Renal pelvis (tissue), 4 donors: ENCODE results near the gene CHTF18. TPM values are rescaled to one million over a fixed set of nuclear protein-coding genes. Genes with fewer than 3 reads are reported as not detected.
"Not testable (repeated sequence)": the region's sequence is repeated elsewhere in the genome, so short reads cannot be mapped to it uniquely, and the experiment has no call there.

Experiments
- DNase-seq: peaks from one replicate; pipeline ENCODE4 v3.0.0-alpha.2; 2013
- polyA plus RNA-seq, 3 donors: library from polyadenylated mRNA; unstranded; fragments of 120-200 nt; gene quantifications; one replicate each; pipeline ENCODE4 v1.2.1, GENCODE V29; 2013; ENCODE audit not compliant: insufficient read length in 3 of 3

CHTF18 gene
- polyA plus RNA-seq, 3 donors: 31.8 to 34.3 (median 32.0) TPM

- DNase-seq: no peak
These were observed 39.1 kb downstream of the CHTF18 start for GRCh38 chr16:827513-827912.

DNA sequence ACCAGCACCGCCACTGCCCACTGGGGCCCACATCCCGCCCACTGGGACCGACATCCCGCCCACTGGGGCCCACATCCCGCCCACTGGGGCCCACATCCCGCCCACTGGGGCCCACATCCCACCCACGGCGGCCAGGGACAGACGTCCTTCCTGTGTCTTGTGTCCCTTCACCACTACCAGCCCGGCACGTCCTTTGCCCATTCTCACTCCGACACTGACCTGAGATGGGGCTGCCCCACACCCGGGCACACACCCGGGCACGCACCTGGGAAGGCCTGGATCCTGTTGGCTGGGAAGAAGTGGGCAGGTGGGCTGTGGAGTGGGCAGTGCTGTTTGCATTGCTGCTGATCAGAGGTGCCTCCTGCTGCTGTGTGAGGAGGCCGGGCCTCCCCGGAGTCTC lies 40.5 kb downstream of the CHTF18 start:
- DNase-seq: no peak

DNA sequence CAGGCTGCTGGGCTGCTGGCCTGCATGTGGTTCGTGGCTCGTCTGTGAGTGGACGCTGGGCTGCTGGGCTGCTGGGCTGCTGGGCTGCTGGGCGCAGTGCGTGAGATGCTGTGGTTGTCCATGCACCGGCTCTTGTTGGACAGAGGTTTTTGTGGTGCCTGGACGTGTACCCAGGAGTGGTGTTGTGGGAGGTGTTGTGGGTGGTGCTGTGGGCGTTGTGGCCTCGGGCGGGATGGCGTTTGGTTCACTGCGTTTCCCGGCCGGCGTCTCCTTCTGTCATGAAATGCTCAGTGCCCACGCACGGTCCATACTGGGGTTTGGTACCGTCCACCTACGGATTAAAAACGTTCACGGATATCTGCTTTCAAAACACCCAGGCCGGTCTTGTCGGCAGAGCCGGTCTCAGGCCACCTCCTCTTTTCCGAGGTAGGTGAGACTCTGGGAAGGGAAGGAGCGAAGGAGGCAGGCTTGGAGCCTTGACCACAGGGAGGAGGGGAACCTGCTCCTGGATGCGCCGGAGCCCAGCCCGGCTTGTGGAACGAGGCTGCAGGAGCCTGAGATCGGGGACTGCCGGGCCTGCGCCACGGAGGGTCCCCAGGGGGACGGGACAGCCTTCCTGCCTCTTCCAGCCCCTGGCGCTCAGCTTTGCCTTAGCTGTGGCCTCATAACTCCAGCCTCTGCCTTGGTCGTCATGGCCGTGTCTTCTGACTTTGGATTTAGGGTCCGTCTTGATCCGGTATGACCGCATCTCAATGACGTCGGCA lies 41.9 kb downstream of the CHTF18 start:
- no peak for DNase-seq

- no peak for DNase-seq
These were observed 42.6 kb downstream of the CHTF18 start for GRCh38 chr16:830871-831570.

- no peak for DNase-seq
These were observed 43.4 kb downstream of the CHTF18 start for GRCh38 chr16:831571-832413.

GRCh38 chr16:832652-833336 lies 44.4 kb downstream of the CHTF18 start:
- no peak for DNase-seq

GRCh38 chr16:833411-833810 lies 45.0 kb downstream of the CHTF18 start:
- DNase-seq: no peak

DNA sequence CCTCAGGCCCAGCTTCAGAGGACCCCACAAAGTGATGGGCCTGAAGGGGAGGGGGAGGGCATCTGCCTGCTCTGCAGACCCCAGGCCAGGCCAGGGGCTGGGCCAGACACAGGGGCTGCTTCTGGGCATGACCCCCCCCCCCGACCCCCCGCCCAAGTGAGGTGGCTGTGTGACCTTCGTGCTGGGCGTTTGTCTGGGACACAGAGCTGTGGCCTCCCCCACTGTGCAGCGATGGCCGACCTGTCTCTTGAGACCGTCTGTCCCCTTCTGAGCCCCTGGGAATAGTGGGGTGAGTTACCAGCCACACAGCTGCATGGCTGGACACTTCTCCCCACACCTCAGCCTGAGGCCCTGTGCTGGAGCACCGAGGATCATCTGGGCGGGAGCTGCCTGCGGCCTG lies 47.0 kb downstream of the CHTF18 start:
- no peak for DNase-seq

GRCh38 chr16:836221-836620 lies 47.8 kb downstream of the CHTF18 start:
- no peak for DNase-seq

DNA sequence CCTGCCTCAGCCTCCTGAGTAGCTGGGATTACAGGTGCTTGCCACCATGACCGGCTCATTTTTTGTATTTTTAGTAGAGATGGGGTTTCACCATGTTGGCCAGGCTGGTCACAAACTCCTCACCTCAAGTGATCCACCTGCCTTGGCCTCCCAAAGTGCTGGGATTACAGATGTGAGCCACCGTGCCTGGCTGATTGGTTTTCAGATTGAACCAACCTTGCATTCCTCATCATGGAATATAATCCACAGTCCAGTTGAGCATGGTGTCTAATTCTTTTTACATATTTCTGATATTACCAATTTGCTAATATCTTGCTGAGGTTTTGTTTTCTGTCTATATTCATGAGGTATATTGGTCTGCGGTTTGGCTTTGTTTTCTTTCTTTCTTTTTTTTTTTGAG lies 48.4 kb downstream of the CHTF18 start:
- DNase-seq: not testable (repeated sequence)

GRCh38 chr16:838741-839140 lies 50.3 kb downstream of the CHTF18 start:
- no peak for DNase-seq

GRCh38 chr16:839643-840408 lies 51.4 kb downstream of the CHTF18 start:
- no peak for DNase-seq

DNA sequence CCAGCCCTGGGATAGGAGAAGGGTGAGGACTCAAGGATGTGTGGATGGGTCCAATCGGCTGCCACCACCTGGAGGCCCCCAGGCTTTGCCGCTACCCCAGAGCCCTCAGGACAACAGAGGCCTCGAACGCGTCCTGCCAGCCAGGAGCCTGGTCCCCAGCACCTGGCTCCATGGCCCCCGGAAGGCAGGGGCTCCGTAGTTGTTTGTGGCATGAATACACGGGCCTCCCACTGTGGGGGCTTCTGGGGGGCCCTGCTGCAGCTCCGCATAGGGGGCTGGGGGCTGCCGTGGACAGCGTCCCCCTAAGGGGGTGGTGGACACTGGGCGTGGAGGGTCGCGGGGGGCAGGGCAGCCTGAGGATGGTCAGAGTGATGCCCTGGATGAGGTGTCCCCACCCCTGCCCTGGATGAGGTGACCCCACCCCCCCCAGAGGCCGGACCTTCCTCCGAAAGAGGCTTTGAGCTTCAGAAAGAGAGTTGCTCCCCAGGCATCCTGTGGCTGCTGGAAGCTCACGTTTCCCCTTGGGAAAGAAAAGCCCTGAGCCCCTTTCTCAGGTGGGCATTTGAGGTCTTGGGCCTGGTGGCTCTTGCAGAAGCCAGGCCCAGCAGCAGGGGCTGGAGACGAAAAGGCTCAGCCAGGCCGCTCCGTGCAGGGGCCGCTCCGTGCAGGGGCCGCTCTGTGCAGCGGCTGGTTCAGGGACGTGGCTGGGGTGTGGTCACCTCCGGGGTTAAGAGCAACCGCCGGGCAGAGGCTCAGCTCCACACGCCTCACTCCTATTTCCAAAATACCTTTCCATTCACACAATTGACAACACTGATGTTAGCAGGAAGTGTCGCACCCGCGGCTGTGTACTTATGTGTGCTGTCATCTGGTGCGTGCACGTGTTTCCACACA lies 52.4 kb downstream of the CHTF18 start:
- no peak for DNase-seq

GRCh38 chr16:841455-842060 lies 53.1 kb downstream of the CHTF18 start:
- DNase-seq: no peak

GRCh38 chr16:842061-842476 lies 53.6 kb downstream of the CHTF18 start:
- peak; percentile 61 for DNase-seq

GRCh38 chr16:842711-843560 lies 54.5 kb downstream of the CHTF18 start:
- no peak for DNase-seq

DNA sequence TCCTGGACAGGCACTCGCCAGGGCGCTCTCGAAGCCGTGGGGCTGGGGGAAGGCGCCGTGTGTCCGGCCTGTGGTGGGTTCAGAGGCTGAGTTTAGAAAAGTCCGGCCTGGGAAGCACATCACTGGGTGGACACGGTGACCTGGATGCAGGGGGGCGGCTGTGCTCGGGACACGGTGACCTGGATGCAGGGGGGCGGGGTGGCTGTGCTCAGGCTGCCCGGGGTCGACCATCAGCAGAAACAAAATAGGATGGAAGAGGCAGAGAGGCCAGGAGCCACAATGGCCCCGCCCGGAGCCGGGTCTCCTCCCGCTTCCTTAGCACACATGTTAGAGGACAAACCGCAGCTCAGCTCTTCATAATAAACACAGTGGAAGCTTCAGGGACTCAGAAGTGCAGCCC lies 55.4 kb downstream of the CHTF18 start:
- DNase-seq: no peak

GRCh38 chr16:844638-845350 lies 56.4 kb downstream of the CHTF18 start:
- DNase-seq: peak; percentile 10
